ENCODE measurements around the gene SRMS.

Gene SRMS

DNA sequence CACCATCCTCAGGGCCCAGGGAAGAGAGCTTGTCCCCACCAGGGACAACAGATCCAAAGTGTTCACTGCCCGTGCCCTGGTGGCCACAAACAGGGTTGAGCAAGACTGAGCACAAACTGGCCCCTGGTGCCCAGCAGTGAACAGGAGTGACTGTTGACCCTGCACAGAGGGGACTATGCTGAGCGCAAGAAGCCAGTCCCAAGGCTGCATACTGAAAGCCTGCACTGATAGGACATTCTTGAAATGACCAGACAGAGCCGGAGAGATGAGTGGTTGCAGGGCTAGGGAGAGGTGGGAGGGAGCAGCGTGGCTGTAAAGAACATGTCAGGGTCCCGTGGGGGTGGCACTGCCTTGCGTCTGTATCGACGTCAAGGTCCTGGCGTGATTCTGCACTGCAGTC, 3.5 kb upstream of the SRMS start:
- no peak for FAIRE-seq

DNA sequence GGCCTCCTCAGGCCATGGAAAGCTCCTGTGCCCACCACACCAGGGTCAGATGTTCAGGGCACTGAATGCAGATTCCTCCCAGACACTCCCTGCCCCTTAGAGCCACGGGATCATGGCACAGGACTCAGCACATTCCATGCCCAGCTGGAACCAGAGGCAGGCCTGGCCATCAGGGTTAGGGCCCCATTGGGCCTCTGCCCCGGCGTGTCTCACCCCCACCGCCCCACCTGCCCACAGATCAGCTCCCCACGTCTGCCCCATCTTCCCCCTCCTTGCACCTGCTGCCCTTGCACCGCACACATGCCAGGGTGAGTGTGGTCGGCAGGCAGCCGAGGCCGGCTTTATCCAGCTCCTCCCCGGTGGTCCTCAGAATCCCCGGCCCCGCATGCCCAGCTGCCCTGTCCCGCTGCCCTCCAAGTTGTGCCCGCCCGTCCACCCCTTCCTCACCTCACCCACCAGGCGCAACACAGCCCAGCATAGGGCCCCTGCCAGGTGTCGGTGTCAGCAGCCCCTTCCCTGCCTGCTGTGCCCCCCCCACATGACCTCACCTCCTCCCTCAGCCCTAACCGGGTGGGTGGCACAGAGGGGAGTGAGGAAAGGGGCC, 2.2 kb upstream of the SRMS start:
- no peak for FAIRE-seq

DNA sequence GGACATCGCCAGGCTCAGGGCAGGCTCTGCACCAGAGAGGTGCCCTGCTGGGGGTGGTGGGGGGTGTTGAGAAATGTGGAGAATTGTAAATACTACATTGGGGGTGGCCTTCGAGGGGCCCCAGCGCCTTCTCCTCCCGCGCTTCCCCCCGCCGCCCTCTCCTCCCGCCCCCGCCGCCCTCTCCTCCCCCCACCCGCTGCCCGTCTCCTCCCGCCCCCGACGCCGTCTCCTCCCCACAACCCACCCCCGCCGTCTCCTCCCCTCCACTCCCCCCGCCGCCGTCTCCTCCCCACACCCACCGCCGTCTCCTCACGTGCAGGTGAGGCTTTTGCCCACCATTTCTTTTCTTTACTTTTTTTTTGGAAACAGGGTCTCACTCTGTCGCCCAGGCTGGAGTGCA, 1.5 kb upstream of the SRMS start:
- FAIRE-seq = no peak

DNA sequence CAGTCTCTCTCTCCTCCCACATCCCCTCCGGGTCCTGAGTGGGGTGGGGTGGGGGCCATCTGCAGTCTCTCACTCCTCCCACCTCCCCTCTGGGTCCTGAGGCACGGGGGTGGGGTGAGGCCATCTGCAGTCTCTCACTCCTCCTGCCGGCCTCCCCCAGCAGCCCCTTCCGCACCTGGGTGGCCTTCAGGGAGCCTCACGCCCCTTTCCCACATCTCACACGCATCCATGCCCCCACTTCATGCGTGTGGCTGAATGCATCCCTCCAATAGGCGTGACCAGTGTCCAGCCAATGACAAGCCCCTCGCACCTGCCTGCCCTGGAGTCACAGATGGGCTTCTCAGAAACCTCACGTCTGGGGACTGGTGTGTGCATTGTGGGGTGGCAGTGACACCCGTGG, 993 bp upstream of the SRMS start:
- FAIRE-seq = no peak

DNA sequence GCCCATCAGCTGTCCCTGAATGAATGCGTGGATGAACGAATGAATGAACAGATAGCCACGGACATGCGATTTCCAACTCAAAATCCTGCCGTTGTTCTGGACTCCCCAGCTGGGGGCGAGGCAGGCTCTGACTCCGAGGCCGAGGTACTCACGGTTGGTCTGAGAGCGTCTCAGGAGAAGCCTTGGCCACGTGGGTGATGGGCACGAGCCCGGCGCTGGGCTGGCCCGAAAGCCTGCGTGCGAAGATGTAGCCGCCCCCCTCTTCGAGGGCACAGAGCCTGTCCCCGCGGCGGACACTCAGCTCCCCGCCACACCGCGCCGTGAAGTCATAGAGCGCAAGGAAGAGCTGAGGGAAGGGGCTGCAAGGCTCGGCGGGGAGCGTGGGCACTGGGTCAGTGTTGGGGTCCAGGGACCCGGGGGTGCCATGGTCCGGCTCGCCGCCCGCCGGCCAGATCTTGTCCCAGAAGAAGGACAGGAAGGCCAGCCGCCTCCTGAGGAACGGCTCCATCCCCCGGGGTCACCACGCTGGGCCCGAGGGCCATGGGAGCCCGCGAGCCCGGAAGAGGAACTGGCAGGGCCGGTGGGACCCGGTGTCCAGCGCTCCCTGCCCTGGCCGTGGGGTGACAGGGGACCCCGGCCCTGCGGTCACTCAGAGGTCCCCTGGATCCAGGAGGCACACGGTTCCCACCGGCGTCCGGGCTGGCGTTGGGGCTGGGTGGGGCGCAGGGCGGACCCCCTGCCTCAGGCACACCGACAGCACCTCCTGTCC, 409 bp downstream of the SRMS start:
- no peak for FAIRE-seq

DNA sequence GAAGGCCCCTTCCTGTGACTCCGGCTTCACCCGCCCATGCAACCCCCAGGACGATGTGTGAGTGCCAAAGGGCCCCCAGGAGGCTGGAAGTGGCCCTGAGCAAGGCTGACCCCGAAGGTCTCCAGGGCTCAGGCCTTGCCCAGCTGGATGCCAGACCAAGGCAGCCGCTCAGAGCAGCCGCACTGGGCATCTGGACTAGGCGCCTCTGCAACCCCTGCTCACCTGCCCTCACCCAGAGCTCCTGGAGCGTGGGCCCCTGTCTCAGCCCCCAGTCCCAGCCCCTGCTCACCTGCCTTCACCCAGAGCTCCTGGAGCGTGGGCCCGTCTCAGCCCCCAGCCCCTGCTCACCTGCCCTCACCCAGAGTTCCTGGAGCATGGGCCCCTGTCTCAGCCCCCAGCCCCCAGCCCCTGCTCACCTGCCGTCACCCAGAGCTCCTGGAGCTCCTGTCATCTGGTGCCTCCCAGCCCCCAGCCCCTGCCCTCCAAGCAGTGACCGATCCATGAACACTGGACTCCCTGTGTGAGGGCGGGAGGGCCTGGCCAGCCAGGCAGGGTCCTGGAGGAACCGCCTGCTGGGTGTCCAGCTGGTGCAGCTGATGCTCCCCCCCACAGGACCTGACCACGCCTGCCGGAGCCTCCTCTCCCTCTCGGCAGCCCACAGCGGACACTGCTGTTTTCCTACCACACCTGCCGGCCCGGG, 1.1 kb downstream of the SRMS start:
- FAIRE-seq = no peak

DNA sequence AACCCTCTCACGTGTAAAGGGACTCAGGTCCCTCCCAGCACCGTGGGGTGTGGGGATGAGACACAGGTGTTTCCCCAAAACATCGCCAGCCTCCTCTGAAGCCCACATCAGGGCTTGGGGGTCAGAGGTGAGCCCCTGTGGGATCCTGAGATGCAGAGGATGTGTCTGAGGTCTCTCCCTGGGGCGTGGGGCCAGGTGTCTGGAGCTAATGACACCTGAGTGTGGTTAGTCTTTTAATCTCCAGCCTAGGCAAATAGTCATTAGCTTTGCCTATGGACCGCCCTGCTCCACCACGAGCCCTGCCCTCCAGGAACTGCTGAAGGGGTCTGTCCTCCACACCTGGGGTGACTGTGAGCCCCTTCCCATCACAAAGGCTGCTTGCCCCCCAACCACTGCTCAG, 1.7 kb downstream of the SRMS start:
- FAIRE-seq = no peak

DNA sequence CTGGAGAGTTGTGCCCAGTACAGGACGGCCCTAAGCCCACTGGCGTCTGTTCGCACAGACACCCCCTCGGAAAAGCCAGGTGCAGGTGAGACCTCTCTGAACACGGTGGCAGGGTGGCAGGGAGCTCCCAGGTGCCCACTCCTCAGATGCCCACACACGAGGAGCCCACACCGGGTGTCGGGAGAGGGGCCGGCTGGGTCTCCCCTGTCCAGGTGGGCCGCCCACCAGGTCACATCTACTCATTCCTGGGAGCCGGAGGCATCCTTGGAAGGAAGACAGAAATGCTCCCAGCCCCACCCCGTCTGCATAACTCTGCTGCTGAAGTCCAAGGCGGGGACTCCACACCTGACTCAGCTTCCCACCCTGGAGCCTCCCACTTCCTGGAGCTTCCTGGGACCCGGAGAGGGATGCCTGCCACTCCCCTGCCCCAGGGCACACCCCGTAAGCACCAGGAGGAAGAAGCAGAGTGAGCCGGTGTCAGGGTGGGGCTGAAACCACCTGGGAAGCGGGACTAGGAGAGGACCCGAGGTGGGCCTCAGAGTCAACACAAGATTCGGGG, 2.5 kb downstream of the SRMS start:
- FAIRE-seq = no peak

DNA sequence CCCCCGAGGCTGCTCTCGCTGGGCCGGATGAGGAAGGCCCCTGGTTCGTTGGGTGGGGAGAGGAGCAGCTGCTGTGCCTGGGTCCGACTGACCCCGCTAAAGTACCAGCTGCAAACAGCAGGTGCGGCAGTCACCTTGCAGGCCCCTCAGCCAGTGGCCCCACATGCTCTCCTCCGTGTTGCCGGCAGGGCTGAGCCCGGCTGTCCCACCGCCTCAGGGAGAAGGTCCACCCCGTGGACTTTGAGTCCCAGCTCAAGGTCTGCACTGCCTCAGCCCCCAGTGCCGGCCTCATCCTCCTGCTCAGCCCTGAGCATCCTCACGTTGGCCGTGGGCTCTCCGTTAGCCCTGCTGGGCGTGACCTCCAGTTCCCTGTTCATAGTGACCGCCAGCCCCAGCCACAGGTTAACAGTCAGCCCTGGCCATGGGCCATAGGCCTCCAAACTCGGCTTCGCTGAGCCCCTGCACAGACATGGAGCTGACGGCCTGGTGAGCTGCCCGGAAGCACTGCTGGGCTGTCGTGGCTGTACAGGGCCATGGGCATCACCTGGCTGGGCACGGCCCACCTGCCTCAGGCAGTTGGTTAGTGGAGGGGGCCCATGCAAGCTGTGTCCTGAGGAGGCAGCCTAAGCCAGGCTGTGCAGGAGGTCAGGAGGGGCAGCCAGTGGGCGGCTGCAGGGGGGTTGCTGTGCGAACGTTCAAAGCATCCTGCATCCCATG, 3.1 kb downstream of the SRMS start:
- no peak for FAIRE-seq

DNA sequence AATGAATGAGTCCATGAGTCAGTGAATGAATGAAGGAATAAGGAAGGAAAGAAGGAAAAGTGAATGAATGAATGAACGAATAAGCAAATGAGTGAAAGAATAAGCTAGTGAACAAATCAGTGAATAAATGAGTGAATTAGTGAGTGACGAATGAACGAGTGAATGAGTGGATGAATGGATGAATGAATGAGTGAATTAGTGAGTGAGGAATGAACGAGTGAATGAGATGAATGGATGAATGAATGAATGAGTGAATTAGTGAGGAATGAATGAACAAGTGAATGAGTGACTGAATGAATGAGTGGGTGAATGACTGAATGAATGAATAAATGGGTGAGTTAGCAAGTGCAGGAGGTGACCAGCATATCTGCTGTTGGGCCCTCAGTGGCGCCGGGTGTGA, 3.8 kb downstream of the SRMS start:
- FAIRE-seq = no peak

DNA sequence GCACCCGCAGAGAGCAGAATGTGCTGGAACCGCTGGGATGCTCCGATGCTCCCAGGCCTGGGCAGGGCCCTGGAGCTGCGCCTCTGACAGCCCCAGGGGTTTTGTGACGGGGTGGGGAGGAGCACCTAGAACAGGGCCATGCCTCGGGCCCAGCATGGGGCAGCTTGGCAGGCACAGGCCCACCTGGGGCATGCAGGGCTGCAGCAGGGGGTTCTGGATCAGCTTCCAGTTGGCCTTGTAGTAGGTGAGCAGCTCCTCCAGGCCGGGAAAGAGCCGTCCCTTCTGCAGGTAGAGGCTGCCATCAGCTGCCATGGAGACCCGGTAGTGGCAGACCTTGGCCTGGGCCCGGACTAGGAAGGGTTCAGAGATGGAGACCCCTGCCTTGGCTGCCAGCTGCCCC, 4.4 kb downstream of the SRMS start:
- no peak for FAIRE-seq

DNA sequence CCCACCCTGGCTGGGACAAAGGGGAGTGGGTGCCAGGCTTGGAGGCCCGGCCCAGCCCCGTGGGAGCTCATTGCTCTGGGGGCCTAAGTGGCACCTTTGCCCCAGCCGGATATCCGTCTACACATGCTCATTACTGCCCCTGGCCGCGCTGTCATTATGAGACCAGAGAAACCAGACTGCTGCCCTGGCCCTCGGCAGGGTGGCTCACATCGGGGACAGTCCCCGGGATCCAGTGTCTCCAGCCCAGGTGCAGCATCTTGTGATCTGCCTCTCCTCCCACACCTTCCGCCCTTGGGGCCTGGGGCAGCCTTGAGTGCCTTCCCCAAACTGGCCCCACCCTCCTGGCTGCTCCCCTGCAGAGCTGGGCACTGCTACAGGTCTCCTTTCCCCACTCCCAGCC, 4.9 kb downstream of the SRMS start:
- FAIRE-seq = no peak

DNA sequence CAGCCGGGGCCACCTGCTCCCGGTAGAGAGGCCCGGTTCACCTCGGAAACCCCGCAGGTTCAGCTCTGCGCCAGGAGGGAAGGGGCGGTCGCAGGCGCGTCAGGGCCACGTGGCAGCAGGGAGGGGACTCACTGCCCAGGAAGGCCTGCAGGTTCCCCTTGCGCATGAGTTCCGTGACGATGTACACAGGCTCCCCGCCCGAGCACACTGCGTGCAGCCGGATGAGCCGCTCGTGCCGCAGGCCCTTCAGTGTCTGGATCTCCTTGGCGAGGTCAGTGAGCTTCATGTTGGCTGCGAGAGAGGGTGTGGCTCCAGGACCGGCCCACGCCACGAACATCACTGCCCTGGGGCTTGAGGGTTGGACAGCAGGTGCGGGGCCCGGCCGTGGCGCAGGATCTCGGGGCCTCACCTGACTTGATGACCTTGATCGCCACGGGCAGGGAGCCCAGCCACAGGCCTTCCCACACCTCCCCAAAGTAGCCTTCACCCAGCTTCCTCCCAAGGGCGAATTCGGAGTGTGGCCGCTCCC, 5.5 kb downstream of the SRMS start:
- no peak for FAIRE-seq

DNA sequence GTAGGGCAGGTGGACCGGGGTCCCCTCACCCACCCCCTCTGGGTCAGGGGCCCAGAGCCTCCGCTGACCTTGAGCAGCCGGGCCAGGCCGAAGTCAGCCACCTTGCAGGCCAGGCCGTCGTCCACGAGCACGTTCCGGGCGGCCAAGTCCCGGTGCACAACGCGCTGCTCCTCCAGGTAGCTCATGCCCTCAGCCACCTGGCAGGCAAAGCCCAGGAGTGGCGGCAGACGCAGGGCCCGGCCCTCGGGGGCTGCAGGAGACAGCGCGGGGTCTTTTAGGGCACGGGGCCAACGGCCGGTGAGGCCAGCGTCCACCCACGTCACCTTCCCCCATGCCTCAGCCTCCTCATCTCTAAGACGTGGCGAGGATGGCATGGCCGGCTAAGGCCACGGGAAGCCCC, 6.2 kb downstream of the SRMS start:
- FAIRE-seq = no peak

DNA sequence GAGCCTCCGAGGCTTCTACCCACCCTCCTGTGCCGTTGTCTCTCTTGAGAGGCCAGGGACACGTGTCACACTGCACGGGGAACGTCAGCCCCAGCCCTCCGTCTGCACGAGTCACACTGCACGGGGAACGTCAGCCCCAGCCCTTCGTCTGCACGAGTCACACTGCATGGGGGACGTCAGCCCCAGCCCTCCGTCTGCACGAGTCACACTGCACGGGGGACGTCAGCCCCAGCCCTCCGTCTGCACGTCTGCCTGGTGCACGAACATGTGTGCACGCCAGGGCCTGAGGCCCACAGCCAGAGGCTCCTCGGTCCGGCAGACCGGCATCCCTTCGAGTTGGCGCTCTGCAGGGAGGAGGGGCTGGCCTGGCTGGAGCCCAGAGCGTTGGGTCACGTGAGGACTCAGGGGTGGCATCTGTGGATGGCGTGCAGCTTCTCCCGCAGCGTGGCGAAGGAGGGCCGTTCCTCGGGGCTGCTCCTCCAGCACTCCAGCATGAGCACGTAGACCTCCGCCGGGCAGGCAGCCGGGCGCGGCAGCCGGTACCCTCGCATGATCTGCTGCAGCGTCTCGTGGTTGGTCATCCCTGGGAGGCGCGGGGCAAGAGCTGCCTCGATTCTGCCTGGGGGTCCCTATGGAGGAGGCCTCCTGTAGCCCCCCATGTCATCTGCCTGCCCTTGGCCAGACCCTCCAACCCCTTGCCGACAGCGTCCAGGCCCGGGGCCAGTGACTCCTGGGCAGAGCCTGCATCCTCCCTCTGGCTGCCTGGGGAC, 6.9 kb downstream of the SRMS start:
- no peak for FAIRE-seq

DNA sequence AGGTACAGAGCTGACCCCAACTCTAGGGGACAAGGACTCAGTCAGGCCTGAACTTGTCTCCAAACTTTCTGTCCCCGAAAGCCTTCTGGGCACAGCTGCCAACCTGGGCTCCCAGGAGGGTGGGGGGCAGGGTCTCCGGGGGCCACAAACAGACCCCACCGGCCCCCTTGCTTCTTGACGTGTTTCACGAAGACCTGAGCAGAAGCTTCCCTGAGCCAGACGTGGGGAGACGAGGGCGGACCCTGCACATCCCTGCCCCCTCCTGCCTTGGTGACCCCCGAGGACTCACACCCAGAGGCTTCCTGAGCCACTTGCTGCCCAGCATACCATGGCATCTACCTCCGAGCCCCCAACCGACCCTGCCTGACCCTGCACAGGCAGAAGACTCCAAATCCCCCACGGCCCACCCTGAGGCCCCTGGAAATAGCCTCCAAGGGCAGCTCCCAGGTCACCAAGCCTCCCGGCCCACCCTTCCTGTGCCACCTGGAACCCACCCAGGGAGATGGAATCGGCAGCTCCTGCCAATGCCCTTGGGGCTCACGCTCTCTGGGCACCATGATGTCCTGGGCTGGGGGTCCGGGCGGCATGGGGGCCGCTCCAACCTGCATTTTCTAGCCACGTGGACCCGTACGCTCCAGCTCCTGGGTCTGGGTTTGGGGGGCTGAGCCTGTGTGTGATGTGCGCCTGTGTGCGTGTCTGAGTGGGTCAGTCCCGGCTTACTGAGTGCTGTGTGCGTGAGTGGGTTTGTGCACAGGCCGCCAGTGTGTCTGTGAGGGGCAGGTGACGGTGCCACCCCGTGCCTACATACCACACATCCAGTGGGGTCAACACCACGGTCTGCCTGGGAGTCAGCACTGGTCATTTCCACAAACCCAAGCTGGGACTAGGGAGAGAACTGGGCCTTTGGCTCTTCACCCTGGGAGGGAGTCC, 7.8 kb downstream of the SRMS start:
- no peak for FAIRE-seq

DNA sequence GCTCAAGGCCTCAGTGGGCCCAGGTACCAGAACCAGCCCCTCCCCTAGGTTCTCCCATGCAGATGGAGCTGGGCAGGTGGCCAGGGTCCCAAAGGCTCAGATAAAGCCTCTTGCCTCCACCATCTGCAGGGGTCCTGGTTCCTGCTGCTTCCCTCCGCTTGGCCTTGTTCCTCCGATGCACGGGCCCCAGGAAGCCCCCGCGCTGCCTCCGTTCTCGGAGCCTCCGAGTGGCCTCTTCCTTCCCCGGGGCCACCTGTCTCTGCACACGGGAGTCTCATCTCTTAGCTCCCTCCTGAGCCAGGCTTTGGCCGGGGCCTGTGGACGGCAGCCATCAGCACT, 8.5 kb downstream of the SRMS start:
- FAIRE-seq = no peak

DNA sequence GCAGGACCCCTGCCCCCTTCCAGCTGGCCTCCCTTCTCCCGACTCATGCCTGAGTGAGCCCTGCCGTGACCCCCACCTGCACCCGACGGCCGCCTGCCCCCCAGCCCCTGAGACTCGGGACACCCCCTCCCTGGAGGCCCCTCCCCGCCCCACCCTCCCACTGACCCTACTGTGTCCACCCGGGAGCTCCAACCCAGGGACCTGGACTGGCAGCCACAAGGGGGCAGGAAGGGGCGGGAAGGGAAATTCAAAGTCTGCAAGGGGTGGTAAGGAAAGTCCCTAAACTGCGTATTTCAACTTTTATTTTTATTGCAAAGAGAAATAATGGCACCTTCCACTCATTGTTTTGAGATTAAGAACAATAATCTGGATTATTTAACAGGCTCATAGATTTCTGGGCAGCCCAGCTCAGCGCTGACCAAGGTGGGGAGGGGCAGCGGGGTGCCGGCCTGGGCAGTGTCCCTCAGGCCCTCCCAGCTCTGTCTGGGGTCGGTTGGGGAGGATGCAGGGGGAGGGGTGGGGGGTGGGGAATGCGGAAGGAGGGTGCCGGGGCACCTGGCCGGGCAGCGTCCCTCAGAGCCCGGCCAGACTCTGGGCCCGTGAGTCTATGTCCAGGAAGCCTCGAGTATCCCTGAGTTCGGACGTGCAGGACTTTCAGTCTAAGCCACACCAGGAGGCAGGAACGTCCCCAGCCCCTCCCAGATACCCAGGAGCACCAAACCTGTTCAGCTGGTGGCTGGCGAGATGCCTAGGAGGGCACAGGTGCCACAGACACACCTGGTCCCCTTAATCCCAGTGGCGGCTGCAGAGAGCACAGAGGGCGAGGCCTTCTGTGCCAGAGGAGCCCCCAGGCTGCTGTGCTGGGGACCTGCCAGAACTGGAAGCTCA, 9.1 kb downstream of the SRMS start:
- no peak for FAIRE-seq

DNA sequence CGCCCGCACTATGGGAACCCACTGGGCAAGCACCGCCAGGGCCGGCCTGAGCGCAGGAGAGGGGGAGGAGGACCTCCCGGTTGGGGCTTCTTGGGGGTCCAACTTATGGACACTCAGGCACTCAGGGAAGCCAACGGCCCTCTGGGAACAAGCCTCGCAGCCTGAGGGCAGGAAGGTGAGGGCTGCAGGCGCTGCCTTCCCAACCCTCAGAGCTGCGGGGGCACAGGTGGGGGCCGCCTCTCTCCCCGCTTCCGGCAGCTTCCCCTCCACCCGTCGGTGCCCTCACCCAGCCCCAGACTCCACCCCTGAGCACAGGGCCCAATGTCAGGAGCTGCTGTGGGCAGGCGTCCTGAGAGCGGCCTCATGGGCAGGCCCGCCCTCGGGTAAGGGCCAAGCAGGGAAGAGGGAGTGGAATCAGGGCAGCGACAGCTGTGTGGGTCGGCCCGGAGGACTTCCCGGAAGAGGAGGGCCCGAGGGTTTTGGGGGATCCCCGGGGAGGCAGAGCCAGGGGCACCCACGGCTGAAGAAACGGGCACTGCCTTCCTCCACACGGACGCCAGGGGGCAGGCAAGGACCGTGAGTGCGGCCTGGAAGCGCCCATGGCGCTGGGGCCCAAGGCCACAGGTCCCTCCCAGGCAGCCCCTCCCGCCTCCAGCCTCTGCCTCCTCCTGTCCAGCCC, 9.9 kb downstream of the SRMS start:
- no peak for FAIRE-seq
